Neural progenitor cell (in vitro differentiated cells): ENCODE data around the gene HERC3. TPM values are rescaled to one million over a fixed set of nuclear protein-coding genes. Genes with fewer than 3 reads are reported as not detected.

Experiments
- DNase-seq: peaks from one replicate; pipeline ENCODE4 v3.0.0-alpha.2; 2016; ENCODE audit warnings: low spot score
- H2AFZ ChIP-seq: fragments of 200-600 bp; sonication (generic); replicated peaks from 2 replicates; pipeline ENCODE4 v1.6.1; 2016; ENCODE audit warnings: antibody characterized with exemption
- H3F3A ChIP-seq: fragments of 200-600 bp; sonication (generic); 2 replicates; pipeline ENCODE4 v1.6.1; 2016; ENCODE audit warnings: antibody characterized with exemption, low read depth
- H3K27ac ChIP-seq: fragments of 200-600 bp; sonication (generic); 2 replicates; pipeline ENCODE4 v1.5.1; 2016; ENCODE audit warnings: mild to moderate bottlenecking
- H3K27me3 ChIP-seq: fragments of 200-600 bp; sonication (generic); 2 replicates; pipeline ENCODE4 v1.6.1; 2016; ENCODE audit warnings: mild to moderate bottlenecking, moderate library complexity
- H3K36me3 ChIP-seq: fragments of 200-600 bp; sonication (generic); 2 replicates; pipeline ENCODE4 v1.5.1; 2016
- H3K4me1 ChIP-seq: fragments of 200-600 bp; sonication (generic); 2 replicates; pipeline ENCODE4 v1.6.1; 2016; ENCODE audit warnings: mixed run types
- H3K4me2 ChIP-seq: fragments of 200-600 bp; sonication (generic); 2 replicates; pipeline ENCODE4 v1.6.1; 2016
- H3K4me3 ChIP-seq: fragments of 200-600 bp; sonication (generic); 2 replicates; pipeline ENCODE4 v1.5.1; 2016
- H3K79me2 ChIP-seq: fragments of 200-600 bp; sonication (generic); 2 replicates; pipeline ENCODE4 v1.6.1; 2016; ENCODE audit warnings: low read depth
- H3K9ac ChIP-seq: fragments of 200-600 bp; sonication (generic); 2 replicates; pipeline ENCODE4 v1.6.1; 2016
- H3K9me3 ChIP-seq: fragments of 200-600 bp; sonication (generic); 2 replicates; pipeline ENCODE4 v1.5.1; 2016; ENCODE audit warnings: low read depth
- H4K20me1 ChIP-seq: fragments of 200-600 bp; sonication (generic); 2 replicates; pipeline ENCODE4 v1.6.1; 2016; ENCODE audit warnings: low read depth
- H3K27ac Mint-ChIP-seq: 3 replicates; pipeline ENCODE4 v1.8.0; 2021; ENCODE audit warnings: mixed read lengths
- H3K27me3 Mint-ChIP-seq: 2 replicates; pipeline ENCODE4 v1.8.0; 2022; ENCODE audit warnings: low read depth, mild to moderate bottlenecking, inconsistent platforms, moderate library complexity, mixed read lengths; ENCODE audit not compliant: insufficient read depth
- H3K36me3 Mint-ChIP-seq: 3 replicates; pipeline ENCODE4 v1.8.0; 2021; ENCODE audit warnings: mixed read lengths
- H3K4me1 Mint-ChIP-seq: 3 replicates; pipeline ENCODE4 v1.8.0; 2021; ENCODE audit warnings: mixed read lengths
- H3K4me3 Mint-ChIP-seq: 3 replicates; pipeline ENCODE4 v1.8.0; 2021; ENCODE audit warnings: mild to moderate bottlenecking, moderate library complexity, mixed read lengths
- H3K9me3 Mint-ChIP-seq: 3 replicates; pipeline ENCODE4 v1.8.0; 2020; ENCODE audit warnings: mixed read lengths
- EZH2 ChIP-seq: fragments of 200-600 bp; sonication (generic); IDR thresholded peaks from 2 replicates; pipeline ENCODE4 v1.6.1; 2017; ENCODE audit warnings: antibody characterized with exemption, mild to moderate bottlenecking, moderate library complexity
- EZH2phosphoT487 ChIP-seq: fragments of 200-600 bp; sonication (generic); IDR thresholded peaks from 2 replicates; pipeline ENCODE4 v1.6.1; 2017; ENCODE audit warnings: antibody characterized with exemption
- total RNA-seq: library from RNA; depleted of rRNA; stranded (reverse); fragments of >200 nt; gene quantifications from 2 replicates; pipeline ENCODE4 v1.2.3, GENCODE V29; 2015; ENCODE audit warnings: low replicate concordance
- TF ChIP-seq, protein P1 (sequence below): fragments of 200-600 bp; sonication (generic); IDR thresholded peaks from 2 replicates; pipeline ENCODE4 v1.5.1; 2017; ENCODE audit warnings: antibody characterized with exemption, mild to moderate bottlenecking

The HERC3 gene
- total RNA-seq, 1 donor from 2014 or later, result 4.1 TPM

DNA sequence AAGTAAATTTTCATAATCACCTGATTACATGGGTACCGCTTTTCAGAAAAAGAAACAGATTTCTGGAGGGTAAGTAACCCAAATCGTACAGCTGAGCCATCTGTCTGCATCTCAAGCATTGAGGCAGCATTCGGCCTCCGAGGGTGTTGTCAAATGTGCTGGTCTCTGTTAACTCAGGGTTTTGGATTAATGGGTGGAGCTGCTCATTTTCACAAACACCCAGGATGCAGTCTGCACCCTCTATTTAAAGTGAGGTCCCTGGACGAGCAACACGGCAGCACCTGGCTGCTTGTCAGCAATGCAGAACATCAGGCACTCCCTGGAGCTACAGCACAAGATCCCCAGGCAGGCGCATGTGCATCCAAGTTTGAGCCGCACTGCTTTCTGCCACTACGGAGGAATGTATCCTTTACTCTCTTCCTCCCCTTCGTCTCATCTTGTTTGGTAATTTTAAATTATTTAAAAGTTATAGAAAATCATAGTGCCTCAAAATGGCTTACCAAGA is 130.0 kb downstream of the HERC3 start:
- Histone ChIP-seq H3F3A (no peaks in the 10 kb centered on the region), H3K9ac (no peak overlapping the region), H2AFZ (no peak overlapping the region), H3K4me3 (no peak overlapping the region), H4K20me1 (no peaks in the 10 kb centered on the region), H3K36me3 (no peaks in the 10 kb centered on the region), H3K9me3 (peaks cover 2% of the 10 kb centered on the region), H3K27me3 (no peaks in the 10 kb centered on the region), H3K79me2 (no peaks in the 10 kb centered on the region), H3K27ac (no peak overlapping the region), H3K4me2 (no peak overlapping the region), H3K4me1 (peaks cover 8% of the 10 kb centered on the region)
- no peak overlapping the region for H3K27ac Mint-ChIP-seq
- H3K4me3 Mint-ChIP-seq, result no peak overlapping the region
- peaks cover 4% of the 10 kb centered on the region for H3K4me1 Mint-ChIP-seq
- peaks cover 32% of the 10 kb centered on the region for H3K36me3 Mint-ChIP-seq
- H3K27me3 Mint-ChIP-seq, result peaks cover 2% of the 10 kb centered on the region
- DNase-seq, result no peak
- TF ChIP-seq, protein P1, sequence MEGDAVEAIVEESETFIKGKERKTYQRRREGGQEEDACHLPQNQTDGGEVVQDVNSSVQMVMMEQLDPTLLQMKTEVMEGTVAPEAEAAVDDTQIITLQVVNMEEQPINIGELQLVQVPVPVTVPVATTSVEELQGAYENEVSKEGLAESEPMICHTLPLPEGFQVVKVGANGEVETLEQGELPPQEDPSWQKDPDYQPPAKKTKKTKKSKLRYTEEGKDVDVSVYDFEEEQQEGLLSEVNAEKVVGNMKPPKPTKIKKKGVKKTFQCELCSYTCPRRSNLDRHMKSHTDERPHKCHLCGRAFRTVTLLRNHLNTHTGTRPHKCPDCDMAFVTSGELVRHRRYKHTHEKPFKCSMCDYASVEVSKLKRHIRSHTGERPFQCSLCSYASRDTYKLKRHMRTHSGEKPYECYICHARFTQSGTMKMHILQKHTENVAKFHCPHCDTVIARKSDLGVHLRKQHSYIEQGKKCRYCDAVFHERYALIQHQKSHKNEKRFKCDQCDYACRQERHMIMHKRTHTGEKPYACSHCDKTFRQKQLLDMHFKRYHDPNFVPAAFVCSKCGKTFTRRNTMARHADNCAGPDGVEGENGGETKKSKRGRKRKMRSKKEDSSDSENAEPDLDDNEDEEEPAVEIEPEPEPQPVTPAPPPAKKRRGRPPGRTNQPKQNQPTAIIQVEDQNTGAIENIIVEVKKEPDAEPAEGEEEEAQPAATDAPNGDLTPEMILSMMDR, result no peak
- no peak for TF ChIP-seq EZH2
- no peak for TF ChIP-seq EZH2phosphoT487
- peaks cover 21% of the 10 kb centered on the region for H3K9me3 Mint-ChIP-seq

DNA sequence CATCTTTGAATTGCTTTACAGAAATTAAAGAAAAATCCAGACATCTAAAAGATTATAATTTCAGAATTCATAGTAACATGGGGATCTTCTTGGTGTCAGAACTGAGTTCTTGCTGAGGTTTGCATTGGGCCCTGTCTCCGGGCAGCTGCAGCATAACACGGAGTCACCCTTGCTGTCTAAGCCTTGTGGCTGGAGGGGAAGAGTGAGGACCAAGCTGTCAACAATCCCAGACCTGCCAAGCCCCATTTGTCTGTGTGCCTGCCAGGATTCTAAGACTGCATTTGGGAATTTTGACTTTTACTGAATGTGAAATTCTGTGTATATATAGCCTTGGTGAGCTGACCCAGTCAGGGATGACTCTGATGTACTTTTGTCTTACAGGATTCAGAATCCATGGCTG is 130.5 kb downstream of the HERC3 start:
- Mint-ChIP-seq H3K27ac (no peak overlapping the region), H3K4me1 (peaks cover 4% of the 10 kb centered on the region), H3K27me3 (peaks cover 2% of the 10 kb centered on the region), H3K9me3 (peaks cover 16% of the 10 kb centered on the region), H3K4me3 (no peak overlapping the region), H3K36me3 (peaks cover 29% of the 10 kb centered on the region)
- Histone ChIP-seq H4K20me1 (no peaks in the 10 kb centered on the region), H3K4me1 (peaks cover 8% of the 10 kb centered on the region), H3F3A (no peaks in the 10 kb centered on the region), H3K36me3 (no peaks in the 10 kb centered on the region), H3K79me2 (no peaks in the 10 kb centered on the region), H3K4me2 (no peak overlapping the region), H3K9me3 (no peaks in the 10 kb centered on the region), H2AFZ (no peak overlapping the region), H3K9ac (no peak overlapping the region), H3K27ac (no peak overlapping the region), H3K4me3 (no peak overlapping the region), H3K27me3 (no peaks in the 10 kb centered on the region)
- TF ChIP-seq EZH2phosphoT487 (no peak), EZH2 (no peak)
- TF ChIP-seq, protein P1, result no peak
- DNase-seq, result no peak

DNA sequence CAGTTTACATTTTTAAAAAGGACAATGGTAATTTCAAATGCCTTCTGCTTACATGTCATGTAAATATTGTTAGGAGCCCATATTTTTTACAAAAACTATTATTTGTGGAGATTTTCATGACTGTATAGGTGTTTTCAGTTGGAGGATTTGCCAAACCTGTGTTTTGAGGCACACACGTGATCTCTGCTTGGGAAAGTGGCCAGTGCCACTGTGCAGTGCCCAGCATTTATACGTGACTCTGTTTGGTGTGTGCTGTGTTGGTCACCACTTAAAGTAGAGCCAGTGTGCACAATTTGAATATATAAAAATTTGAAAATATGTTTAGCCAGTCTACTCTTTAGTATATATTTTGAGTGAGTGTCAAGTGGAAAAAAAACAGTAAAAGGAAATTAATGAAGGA is 132.1 kb downstream of the HERC3 start:
- H3K36me3 Mint-ChIP-seq, result peaks cover 23% of the 10 kb centered on the region
- Histone ChIP-seq H3K9ac (no peak overlapping the region), H3K79me2 (no peaks in the 10 kb centered on the region), H3K4me1 (peaks cover 8% of the 10 kb centered on the region), H3K4me3 (no peak overlapping the region), H3F3A (no peaks in the 10 kb centered on the region), H2AFZ (no peak overlapping the region), H3K27ac (no peak overlapping the region), H3K9me3 (no peaks in the 10 kb centered on the region), H4K20me1 (no peaks in the 10 kb centered on the region), H3K4me2 (no peak overlapping the region), H3K36me3 (no peaks in the 10 kb centered on the region), H3K27me3 (no peaks in the 10 kb centered on the region)
- H3K27ac Mint-ChIP-seq, result no peak overlapping the region
- peaks cover 4% of the 10 kb centered on the region for H3K4me1 Mint-ChIP-seq
- no peak overlapping the region for H3K4me3 Mint-ChIP-seq
- H3K27me3 Mint-ChIP-seq, result peaks cover 2% of the 10 kb centered on the region
- no peak for DNase-seq
- TF ChIP-seq, protein P1, result no peak
- no peak for TF ChIP-seq EZH2
- no peak for TF ChIP-seq EZH2phosphoT487
- H3K9me3 Mint-ChIP-seq, result peaks cover 6% of the 10 kb centered on the region
